ENCODE results near the gene SGSM2.

DNA sequence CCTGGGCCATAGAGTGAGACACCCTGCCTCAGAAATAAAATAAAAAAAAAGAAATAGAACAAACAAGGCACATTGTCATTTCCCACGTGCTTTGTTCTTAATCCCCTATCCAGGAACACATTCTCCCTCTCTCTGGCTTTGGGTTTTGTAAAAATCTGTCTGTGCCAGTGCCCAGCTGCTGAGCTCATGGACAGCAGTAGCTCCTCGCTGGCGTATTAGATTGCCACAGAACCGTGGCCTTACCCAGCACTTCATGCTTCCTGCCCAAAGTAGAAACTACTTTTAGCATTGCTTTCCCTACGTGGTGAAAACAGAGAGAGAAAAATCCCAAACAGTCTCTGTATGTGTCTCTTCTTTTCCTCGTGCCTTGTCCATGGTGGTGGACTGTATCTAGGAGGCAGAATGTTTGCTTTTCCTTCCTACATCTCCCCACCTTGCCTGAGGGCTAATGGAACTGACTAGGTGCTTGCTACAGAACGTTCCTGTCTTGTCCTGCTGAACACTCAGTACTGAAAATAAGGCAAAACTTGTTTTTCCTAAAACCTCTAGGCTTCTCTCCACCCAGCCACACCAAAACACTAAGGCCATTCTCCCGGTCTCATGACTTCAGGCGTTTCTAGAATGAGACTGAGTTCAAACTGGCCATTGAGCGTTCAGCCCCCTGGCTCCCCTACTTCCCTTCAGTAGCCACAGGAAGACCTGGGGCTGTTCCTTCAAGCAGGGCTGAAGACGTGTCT is 37.4 kb downstream of the SGSM2 start:
- TF ChIP-seq, protein P1, sequence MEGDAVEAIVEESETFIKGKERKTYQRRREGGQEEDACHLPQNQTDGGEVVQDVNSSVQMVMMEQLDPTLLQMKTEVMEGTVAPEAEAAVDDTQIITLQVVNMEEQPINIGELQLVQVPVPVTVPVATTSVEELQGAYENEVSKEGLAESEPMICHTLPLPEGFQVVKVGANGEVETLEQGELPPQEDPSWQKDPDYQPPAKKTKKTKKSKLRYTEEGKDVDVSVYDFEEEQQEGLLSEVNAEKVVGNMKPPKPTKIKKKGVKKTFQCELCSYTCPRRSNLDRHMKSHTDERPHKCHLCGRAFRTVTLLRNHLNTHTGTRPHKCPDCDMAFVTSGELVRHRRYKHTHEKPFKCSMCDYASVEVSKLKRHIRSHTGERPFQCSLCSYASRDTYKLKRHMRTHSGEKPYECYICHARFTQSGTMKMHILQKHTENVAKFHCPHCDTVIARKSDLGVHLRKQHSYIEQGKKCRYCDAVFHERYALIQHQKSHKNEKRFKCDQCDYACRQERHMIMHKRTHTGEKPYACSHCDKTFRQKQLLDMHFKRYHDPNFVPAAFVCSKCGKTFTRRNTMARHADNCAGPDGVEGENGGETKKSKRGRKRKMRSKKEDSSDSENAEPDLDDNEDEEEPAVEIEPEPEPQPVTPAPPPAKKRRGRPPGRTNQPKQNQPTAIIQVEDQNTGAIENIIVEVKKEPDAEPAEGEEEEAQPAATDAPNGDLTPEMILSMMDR (IDR thresholded peaks at IDR 0.05): no peak
- TF ChIP-seq POLR2A (IDR thresholded peaks at IDR 0.05): no peak
